Fibroblast of peridontal ligament (primary cell): ENCODE results near the gene TNF.
"Not testable (repeated sequence)": the region's sequence is repeated elsewhere in the genome, so short reads cannot be mapped to it uniquely, and the experiment has no call there.

Experiments used
- DNase-seq: peaks from one replicate; pipeline ENCODE4 v3.0.0-alpha.2; 2010; ENCODE audit errors: extremely low read depth

Gene TNF

GRCh38 chr6:31588871-31589650, 13.7 kb downstream of the TNF start:
- DNase-seq, result no peak

DNA sequence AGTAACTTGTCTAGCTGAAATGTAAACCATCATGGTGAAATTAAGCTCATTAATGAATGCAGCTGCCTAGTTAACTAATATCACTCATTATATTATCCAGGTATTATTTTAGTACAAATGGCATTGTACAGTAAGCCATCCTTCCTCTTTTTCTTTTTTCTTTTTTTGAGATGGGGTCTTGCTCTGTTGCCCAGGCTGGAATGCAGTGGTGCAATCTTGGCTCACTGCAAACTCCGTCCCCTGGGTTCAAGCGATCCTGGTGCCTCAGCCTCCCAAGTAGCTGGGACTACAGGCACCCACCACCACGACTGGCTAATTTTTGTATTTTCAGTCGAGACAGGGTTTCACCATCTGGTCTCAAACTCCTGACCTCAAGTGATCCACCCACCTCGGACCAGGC, 15.3 kb downstream of the TNF start:
- DNase-seq, result not testable (repeated sequence)

DNA sequence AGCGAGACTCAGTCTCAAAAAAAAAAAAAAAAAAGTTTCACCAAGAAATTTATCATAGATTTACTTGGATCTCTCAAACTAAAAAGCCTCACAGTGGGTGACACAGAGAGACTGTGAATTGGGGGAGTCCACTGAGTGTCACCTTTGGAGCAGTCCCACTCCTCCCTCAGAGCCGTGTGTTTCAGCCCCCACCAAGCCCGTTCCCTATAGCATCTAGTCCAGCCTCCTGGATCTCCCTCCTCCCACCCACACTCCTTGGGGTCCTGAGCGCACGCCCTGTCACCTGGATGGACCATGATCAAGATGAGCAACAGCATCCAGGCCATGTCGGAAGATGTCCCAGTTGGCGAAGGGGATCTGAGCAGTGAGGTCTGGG, 17.0 kb downstream of the TNF start:
- DNase-seq, result no peak

DNA sequence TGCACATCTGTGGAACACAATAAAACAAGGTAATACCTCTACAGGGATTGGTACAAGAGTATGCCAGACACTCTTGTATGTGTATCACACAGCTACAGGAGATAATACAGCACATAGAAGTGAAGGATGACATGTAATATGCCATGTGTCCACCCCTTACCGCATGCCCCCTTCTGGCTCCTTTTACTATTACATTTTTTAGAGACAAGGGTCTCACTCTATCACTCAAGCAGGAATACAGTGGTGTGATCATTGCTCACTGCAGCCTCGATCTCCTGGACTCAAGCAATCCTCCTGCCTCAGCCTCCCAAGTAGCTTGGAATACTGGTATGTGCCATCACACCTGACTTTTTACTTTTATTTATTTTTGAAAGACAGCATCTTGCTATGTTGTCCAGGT, 21.6 kb downstream of the TNF start:
- peak; percentile 38 for DNase-seq

GRCh38 chr6:31607317-31607716, 32.0 kb downstream of the TNF start:
- no peak for DNase-seq

GRCh38 chr6:31609519-31610406, 34.4 kb downstream of the TNF start:
- DNase-seq, result no peak

DNA sequence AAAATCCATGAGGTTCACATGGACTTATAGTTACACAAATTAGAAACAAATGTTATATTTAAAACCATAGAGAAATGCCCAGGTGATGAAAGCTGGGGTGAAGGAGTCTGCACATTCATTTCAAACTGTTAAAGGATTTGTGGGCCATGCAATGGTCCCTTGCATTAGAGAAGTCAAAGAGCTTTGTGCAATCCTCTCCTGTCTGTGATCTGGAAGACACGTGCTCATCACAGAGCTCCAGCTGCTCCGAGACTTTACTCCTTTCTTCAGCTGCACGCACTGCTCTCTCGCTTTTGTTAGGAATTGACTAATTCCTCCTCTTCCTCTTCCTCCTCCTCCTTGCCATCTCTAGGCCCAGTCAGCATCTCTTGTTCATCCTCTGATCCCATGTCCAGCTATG, 35.6 kb downstream of the TNF start:
- DNase-seq, result peak; percentile 45

DNA sequence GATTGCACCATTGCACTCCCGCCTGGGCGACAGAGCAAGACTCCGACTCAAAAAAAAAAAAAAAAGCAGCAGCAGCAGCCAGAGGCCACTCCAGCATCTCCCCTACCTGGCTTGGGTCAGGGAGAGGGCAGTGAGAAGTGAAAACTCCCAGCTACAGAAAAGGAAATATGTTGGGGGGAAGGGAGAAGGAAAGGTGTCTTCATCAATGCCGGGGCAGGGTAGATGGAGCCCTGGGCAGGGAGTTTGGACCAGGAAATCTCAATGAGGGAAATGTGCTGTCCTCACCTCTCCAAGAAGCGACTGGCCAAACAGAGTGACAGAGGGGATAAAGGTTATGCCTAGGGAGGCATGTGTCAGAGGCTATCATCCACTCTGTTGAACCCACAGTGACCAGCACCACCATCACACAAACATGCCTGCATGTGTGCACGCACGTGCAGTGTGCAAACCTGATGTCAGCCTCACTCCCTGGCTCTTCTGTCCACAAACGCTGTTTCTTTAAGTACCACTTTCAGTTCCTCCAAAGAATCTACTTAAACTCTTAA, 38.8 kb downstream of the TNF start:
- no peak for DNase-seq

GRCh38 chr6:31614684-31615578, 39.6 kb downstream of the TNF start, which contains the start of gene AIF1:
AIF1 (plus strand) TSS chr6:31615234; CDS start chr6:31615330, 96 bp downstream.
- no peak for DNase-seq

DNA sequence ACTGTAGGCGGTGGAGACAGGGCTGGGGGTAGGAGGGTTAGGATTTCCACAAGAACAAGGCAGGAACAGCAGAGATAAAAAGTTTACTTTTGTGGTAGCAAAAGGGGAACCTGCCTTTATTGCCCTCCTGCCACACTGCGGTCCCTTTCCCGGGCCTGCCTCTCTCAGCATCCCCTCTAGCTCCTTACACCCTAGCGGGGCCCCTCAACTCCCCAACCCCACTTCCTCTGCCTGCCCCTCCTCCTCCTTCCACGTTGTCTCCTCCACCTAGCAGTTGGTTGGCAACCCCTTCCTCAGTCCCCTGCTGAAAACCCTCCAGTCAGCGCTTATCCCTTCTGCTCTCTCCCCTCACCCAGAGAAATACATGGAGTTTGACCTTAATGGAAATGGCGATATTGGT, 40.4 kb downstream of the TNF start:
- no peak for DNase-seq

DNA sequence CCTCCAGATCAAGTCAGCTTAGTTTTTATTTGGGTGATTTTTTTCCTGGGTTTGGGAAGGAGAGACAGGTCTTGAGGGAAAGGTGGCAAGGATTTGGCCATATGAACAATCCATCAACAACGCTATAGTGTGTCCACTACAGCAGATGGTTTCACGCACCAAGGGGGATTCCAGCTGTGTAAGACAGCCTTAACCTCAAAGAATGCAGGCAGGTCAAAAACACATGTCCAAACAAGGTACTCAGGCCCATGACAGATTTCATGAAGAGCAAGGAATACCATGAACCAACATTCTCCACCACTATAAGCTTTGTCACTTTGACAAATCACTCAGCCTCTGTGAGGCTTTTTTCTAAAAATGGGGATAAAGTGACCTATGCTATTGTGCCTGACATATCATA, 41.6 kb downstream of the TNF start:
- no peak for DNase-seq

DNA sequence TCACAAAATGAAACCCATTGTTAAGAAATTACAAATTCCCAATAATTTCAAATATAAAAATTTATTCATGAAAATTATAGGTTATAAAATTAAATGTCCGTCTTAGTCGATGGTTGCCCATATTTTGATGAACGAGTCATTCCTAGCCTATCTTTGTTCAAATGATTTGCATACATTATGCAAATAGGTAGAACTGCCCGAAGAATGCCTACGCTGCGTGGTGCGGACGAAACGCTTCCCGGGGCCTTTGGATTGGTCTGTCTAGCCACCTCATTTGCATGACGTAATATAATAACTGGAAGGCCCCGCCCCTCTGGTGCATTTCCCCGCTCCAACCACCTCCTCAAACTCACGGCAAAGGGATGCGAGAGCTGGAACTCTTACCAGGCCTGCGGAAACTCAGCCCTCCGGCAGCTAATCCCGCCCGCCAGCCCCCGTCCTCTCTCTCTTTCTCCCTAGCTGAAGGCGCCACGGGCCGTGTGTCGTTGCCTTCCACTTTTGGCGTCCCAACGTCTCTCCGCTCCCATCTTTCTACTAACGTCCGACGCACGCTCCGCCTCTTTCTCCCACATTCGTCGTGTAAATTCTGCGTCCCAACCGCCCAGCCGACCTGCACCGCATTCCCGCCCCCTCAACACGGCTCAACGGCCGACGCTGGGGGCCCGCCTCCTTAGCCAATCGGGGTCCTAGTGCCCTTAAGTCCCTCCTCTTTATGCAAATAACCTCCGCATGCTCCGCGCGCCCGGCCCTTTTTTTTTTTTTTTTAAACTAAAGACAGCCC, 44.6 kb downstream of the TNF start:
- peak; percentile 98 for DNase-seq

DNA sequence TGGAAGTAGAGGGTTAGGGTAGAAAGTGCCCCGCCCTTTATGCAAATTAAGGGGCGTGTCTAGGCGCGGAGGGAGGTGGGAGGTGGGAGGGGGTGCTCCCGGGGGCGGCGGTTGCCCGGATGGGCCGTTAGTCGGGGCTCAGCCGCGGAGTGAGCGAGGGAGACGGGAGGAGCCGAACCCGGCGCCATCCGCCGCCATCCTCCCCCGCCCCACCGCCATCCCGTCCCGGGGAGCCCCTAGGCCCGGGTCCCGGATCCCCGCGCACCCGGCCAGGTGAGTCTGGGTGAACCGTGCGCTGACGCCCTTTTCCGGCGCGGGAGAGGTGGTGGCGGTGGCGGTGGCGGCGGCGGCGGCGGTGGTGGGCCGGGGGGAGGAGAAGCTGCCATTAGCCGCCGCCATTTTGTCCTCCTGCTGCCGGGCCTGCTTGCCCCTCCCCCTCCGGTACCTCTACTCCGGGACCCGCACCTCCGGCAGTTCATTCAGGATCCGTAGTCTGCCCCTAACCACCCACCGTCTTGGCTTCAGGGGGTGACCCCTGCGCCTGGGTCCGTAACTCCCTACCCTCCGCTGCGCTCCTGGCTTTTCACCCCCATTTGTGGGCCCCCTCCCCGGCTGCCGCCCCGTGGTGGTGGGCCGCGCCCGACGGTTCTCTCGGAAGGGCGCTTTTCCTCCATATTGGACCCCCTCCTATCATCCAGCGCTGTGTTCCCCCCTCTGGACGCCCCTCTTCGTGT, 45.4 kb downstream of the TNF start, which contains the start of gene PRRC2A:
Gene PRRC2A, plus strand, starts transcription at position 130 of the 734 bp plus-strand sequence. CDS start 2,075 bp downstream, outside the sequence.
- DNase-seq, result peak; percentile 48

- no peak for DNase-seq
These were observed 46.1 kb downstream of the TNF start for GRCh38 chr6:31621320-31621939.

- peak; percentile 20 for DNase-seq
These were observed 46.6 kb downstream of the TNF start for GRCh38 chr6:31621991-31622390.

DNA sequence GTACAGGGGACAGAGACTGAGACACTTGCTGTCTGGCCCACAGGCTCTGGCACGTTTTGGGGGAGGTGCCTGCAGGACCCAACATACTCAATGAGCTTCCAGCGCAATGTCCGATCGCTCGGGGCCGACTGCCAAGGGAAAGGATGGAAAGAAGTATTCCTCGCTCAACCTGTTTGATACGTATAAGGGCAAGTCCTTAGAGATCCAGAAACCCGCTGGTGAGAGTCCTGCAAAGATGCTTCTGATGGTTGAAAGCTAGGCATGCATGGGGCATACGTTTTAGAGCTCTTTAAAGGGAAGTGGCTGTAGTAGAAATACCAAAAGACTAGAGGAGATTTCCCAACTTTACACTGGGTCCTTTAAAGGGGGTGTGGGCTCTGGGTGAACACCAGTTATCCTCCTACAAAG, 47.3 kb downstream of the TNF start:
- no peak for DNase-seq

DNA sequence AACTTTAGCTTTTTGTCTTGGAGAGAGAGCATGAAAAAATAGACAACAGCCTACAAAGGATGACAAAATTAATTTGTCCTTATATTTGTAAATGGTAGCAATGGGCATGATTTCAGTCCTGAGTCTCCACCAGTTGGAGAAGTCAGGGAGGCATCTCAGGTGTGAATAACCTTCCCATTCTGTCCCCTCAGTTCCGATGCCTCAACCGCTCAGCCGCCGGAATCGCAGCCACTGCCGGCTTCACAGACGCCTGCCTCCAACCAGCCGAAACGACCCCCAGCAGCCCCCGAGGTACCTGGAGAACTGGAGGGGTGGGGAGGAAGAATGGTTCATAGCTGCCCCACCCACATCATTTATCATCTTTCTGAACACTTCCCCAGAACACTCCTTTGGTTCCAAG, 48.7 kb downstream of the TNF start:
- no peak for DNase-seq

DNA sequence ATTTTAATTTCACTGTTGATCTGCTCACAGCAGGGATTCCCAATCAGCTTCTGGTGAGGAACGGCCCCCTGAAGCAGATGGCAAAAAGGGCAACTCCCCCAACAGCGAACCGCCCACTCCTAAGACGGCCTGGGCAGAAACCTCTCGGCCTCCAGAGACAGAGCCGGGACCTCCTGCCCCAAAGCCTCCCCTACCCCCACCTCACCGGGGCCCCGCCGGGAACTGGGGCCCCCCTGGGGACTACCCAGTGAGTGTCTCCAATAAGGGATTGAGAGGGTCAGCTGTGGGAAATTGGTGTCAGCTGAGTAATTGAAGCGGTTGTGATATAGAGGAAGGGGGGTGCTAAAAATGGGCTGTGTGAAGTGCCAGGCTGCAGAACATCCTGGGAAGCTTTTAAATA, 51.6 kb downstream of the TNF start:
- no peak for DNase-seq

DNA sequence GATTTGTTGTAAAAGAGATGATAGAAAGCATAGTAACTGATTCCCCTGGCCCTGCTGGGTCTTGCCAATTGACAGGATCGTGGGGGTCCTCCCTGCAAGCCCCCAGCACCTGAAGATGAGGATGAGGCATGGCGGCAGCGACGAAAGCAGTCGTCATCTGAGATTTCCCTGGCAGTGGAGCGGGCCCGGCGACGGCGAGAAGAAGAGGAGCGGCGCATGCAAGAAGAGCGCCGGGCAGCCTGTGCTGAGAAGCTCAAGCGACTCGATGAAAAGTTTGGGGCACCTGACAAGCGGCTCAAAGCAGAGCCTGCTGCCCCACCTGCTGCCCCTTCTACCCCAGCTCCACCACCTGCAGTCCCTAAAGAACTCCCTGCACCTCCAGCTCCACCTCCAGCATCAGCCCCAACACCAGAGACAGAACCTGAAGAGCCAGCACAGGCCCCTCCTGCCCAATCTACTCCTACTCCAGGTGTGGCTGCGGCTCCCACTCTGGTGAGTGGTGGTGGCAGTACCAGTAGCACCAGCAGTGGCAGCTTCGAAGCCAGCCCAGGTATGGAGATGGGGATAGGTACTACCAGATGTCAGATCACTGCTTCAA, 52.4 kb downstream of the TNF start:
- DNase-seq, result no peak
